NB4 (cell line): ENCODE data around the gene PDGFB.

Experiments used
- POLR2A ChIP-seq: IDR thresholded peaks from 2 replicates; pipeline ENCODE4 v1.6.1; 2011; ENCODE audit warnings: mild to moderate bottlenecking; ENCODE audit not compliant: insufficient read length; ENCODE audit errors: extremely low read depth
- TF ChIP-seq, protein P1 (sequence below): IDR thresholded peaks from one replicate; pipeline ENCODE4 v1.5.1; 2012; ENCODE audit warnings: low read depth, low read length

DNA sequence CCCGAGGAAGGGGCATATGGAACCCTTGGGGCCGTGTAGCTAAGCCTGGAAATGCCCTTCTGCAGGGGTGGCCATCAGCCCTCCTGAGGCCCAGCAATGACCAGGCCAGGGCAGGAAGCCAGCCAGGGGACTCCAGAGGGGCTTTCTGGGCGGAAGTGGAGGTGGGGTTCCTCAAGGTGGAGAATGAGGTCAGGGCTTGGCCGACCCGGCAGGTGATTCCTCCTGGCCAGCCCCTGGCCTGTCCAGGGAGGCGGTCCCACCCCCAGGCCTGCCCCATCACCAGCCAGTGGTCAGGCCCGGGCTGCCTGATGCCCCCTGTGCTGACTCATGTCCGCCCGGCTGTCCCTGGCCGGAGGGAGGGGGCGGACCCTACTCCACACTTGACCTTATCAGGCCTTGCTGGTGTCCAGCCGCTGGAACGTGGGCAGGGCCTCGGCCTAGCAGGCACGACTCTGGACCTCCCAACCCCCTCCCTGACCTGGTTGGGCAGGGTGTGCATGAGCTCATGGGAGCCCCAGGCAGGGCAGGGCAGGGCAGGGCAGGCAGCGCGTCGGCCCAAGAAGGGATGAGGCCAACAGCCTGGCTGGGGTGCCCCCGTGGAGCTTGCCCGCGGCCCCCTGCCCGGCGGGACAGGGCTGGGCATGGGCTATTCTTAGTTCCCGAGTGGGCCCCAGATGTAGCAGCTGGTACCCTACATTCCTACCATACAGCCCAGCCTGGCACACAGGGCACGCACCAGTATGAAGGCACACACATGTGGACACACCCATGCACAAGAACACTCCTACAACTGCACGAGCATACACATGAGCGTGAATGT is 38.8 kb upstream of the PDGFB start:
- TF ChIP-seq, protein P1, sequence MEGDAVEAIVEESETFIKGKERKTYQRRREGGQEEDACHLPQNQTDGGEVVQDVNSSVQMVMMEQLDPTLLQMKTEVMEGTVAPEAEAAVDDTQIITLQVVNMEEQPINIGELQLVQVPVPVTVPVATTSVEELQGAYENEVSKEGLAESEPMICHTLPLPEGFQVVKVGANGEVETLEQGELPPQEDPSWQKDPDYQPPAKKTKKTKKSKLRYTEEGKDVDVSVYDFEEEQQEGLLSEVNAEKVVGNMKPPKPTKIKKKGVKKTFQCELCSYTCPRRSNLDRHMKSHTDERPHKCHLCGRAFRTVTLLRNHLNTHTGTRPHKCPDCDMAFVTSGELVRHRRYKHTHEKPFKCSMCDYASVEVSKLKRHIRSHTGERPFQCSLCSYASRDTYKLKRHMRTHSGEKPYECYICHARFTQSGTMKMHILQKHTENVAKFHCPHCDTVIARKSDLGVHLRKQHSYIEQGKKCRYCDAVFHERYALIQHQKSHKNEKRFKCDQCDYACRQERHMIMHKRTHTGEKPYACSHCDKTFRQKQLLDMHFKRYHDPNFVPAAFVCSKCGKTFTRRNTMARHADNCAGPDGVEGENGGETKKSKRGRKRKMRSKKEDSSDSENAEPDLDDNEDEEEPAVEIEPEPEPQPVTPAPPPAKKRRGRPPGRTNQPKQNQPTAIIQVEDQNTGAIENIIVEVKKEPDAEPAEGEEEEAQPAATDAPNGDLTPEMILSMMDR, result no peak
- no peak for TF ChIP-seq POLR2A
